NCI-H2227 treated with DMSO at 0.1 percent for 48 hours (cell line): ENCODE data around the gene CYP4A22.
"Not testable (repeated sequence)": the region's sequence is repeated elsewhere in the genome, so short reads cannot be mapped to it uniquely, and the experiment has no call there.

Experiments
- DNase-seq: peaks from one replicate; lab custom pipeline; 2025; lab: John Stamatoyannopoulos, UW

CYP4A22 gene

GRCh38 chr1:47156457-47156856 is 19.2 kb downstream of the CYP4A22 start:
- not testable (repeated sequence) for DNase-seq

GRCh38 chr1:47157957-47158356 is 20.7 kb downstream of the CYP4A22 start:
- DNase-seq = not testable (repeated sequence)

- no peak for DNase-seq
Measured at GRCh38 chr1:47160716-47161115, 23.5 kb downstream of the CYP4A22 start.

- no peak for DNase-seq
Measured at GRCh38 chr1:47161298-47162040, 24.2 kb downstream of the CYP4A22 start.

GRCh38 chr1:47164552-47164951 is 27.3 kb downstream of the CYP4A22 start:
- DNase-seq = no peak

GRCh38 chr1:47172782-47173181 is 35.5 kb downstream of the CYP4A22 start:
- no peak for DNase-seq

- DNase-seq = no peak
Measured at GRCh38 chr1:47174656-47175020, 37.4 kb downstream of the CYP4A22 start.

- peak; percentile 80 for DNase-seq
Measured at GRCh38 chr1:47175227-47175934, 38.1 kb downstream of the CYP4A22 start.

- DNase-seq = no peak
Measured at GRCh38 chr1:47178020-47178419, 40.8 kb downstream of the CYP4A22 start.

- DNase-seq = no peak
Measured at GRCh38 chr1:47178654-47179016, 41.4 kb downstream of the CYP4A22 start.

GRCh38 chr1:47179017-47179987 is 42.1 kb downstream of the CYP4A22 start:
- DNase-seq = peak; percentile 93

- no peak for DNase-seq
Measured at GRCh38 chr1:47179988-47180563, 42.8 kb downstream of the CYP4A22 start.

- no peak for DNase-seq
Measured at GRCh38 chr1:47180603-47181094, 43.4 kb downstream of the CYP4A22 start.

- DNase-seq = no peak
Measured at GRCh38 chr1:47181095-47181954, 44.1 kb downstream of the CYP4A22 start.

GRCh38 chr1:47181955-47182675 is 44.9 kb downstream of the CYP4A22 start:
- DNase-seq = no peak

GRCh38 chr1:47182676-47183235 is 45.5 kb downstream of the CYP4A22 start:
- DNase-seq = no peak

- DNase-seq = no peak
Measured at GRCh38 chr1:47183308-47184089, 46.3 kb downstream of the CYP4A22 start.

- no peak for DNase-seq
Measured at GRCh38 chr1:47184090-47184821, 47.0 kb downstream of the CYP4A22 start.
